DOHH2 (cell line): ENCODE data around the gene LRRC8D.

Experiments
- H3F3A ChIP-seq: fragments of 200-600 bp; sonication (generic), shearing (Covaris generic); 2 replicates; pipeline ENCODE4 v1.6.0; 2016; ENCODE audit warnings: antibody characterized with exemption, mild to moderate bottlenecking; ENCODE audit not compliant: control insufficient read depth, insufficient read depth
- H3K27ac ChIP-seq: fragments of 200-600 bp; sonication (generic); 2 replicates; pipeline ENCODE4 v1.5.1; 2014; ENCODE audit warnings: low read depth, mild to moderate bottlenecking, low read length, moderate library complexity
- H3K27me3 ChIP-seq: fragments of 200-600 bp; sonication (generic); 2 replicates; pipeline ENCODE4 v1.6.1; 2014; ENCODE audit warnings: mild to moderate bottlenecking, low read length, mixed read lengths; ENCODE audit not compliant: control insufficient read depth
- H3K36me3 ChIP-seq: fragments of 200-600 bp; sonication (generic); 2 replicates; pipeline ENCODE4 v1.6.1; 2014; ENCODE audit warnings: mild to moderate bottlenecking, low read length, moderate library complexity, mixed read lengths; ENCODE audit not compliant: control insufficient read depth
- H3K4me1 ChIP-seq: fragments of 200-600 bp; sonication (generic); 2 replicates; pipeline ENCODE4 v1.6.1; 2014; ENCODE audit warnings: mild to moderate bottlenecking, low read length, mixed read lengths; ENCODE audit not compliant: control insufficient read depth
- H3K4me2 ChIP-seq: fragments of 200-600 bp; sonication (generic); 2 replicates; pipeline ENCODE4 v1.6.0; 2014; ENCODE audit warnings: mild to moderate bottlenecking, low read length, moderate library complexity
- H3K4me3 ChIP-seq: fragments of 200-600 bp; sonication (generic); 2 replicates; pipeline ENCODE4 v1.5.1; 2014; ENCODE audit warnings: mild to moderate bottlenecking, low read length, mixed read lengths
- H3K79me2 ChIP-seq: fragments of 200-600 bp; sonication (generic); 2 replicates; pipeline ENCODE4 v1.6.1; 2014; ENCODE audit warnings: mild to moderate bottlenecking, low read length, mixed read lengths; ENCODE audit not compliant: control insufficient read depth
- H3K9me2 ChIP-seq: fragments of 200-600 bp; sonication (generic); replicated peaks from 2 replicates; pipeline ENCODE4 v1.6.1; 2014; ENCODE audit warnings: mild to moderate bottlenecking, low read length, mixed read lengths; ENCODE audit not compliant: control insufficient read depth
- H3K9me3 ChIP-seq: fragments of 200-600 bp; sonication (generic); 2 replicates; pipeline ENCODE4 v1.6.1; 2014; ENCODE audit warnings: antibody characterized with exemption, low read length, mixed read lengths; ENCODE audit not compliant: control insufficient read depth, insufficient read depth
- H4K20me1 ChIP-seq: fragments of 200-600 bp; sonication (generic); 2 replicates; pipeline ENCODE4 v1.6.0; 2014; ENCODE audit warnings: low read depth, mild to moderate bottlenecking, antibody characterized with exemption, low read length, moderate library complexity; ENCODE audit not compliant: control insufficient read depth, insufficient read depth
- EZH2phosphoT487 ChIP-seq: fragments of 200-600 bp; sonication (generic); IDR thresholded peaks from 2 replicates; pipeline ENCODE4 v1.6.1; 2017; ENCODE audit warnings: borderline replicate concordance, mild to moderate bottlenecking, antibody characterized with exemption, low read length, moderate library complexity, mixed read lengths
- TF ChIP-seq, protein P1 (sequence below): fragments of 200-600 bp; sonication (generic); IDR thresholded peaks from one replicate; pipeline ENCODE4 v1.5.1; 2014; ENCODE audit warnings: antibody characterized with exemption, mild to moderate bottlenecking, low read depth, low read length; ENCODE audit not compliant: poor library complexity, severe bottlenecking

The LRRC8D gene

DNA sequence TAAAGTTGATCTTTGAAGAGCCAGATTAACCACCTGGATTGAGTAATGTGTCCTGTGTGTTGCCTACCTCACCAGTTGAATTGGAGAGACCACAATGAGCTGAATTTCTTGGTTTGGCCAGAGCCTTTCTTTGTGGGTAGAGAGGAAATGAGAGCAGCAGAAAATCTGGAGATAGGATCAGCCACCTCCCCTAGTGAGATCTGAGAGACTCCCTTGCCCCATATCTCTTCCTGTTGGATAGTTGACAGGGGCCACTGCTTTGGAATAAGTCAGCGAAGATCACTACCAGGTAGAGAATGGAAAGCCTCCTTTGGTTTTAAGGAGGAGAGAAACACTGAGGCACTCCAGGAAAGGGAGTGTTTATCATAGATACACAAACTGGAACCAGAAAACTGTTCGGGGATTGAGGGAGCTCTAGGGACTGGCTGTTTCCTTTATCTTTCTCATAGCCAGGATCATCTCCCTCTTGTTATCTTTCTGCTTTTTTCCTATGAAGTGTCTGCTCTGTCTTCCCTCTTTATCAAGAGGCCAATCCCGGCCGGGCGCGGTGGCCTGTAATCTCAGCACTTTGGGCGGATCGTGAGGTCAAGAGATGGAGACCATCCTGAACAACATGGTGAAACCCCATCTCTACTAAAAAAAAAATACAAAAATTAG lies 152.8 kb downstream of the LRRC8D start:
- H3K4me1 ChIP-seq = no peaks in the 10 kb centered on the region

DNA sequence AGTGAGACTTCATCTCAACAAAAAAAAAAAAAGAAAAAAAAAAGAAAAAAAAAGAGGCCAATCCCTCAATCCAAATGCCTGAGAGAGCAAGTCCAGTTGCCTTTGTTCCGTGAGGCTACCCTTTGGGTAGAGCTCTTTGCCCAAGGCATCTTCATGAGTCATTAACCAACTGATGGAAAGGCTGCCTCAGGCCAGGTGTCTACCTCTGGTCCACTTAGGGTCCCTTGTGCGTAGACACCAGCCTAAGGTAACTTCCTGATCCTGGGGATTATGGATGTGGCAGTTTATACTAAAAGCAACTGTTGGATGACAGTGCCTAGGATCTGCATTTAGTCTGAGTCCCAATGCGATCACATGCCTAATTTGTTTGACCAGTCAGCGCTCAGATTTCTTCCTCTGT lies 153.4 kb downstream of the LRRC8D start:
- no peaks in the 10 kb centered on the region for H3K9me3 ChIP-seq
- no peaks in the 10 kb centered on the region for H4K20me1 ChIP-seq
- no peak overlapping the region for H3K27ac ChIP-seq
- H3K4me1 ChIP-seq = no peaks in the 10 kb centered on the region
- H3K4me2 ChIP-seq = no peak overlapping the region
- TF ChIP-seq, protein P1, sequence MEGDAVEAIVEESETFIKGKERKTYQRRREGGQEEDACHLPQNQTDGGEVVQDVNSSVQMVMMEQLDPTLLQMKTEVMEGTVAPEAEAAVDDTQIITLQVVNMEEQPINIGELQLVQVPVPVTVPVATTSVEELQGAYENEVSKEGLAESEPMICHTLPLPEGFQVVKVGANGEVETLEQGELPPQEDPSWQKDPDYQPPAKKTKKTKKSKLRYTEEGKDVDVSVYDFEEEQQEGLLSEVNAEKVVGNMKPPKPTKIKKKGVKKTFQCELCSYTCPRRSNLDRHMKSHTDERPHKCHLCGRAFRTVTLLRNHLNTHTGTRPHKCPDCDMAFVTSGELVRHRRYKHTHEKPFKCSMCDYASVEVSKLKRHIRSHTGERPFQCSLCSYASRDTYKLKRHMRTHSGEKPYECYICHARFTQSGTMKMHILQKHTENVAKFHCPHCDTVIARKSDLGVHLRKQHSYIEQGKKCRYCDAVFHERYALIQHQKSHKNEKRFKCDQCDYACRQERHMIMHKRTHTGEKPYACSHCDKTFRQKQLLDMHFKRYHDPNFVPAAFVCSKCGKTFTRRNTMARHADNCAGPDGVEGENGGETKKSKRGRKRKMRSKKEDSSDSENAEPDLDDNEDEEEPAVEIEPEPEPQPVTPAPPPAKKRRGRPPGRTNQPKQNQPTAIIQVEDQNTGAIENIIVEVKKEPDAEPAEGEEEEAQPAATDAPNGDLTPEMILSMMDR = no peak
- no peak for TF ChIP-seq EZH2phosphoT487
- no peaks in the 10 kb centered on the region for H3F3A ChIP-seq
- no peaks in the 10 kb centered on the region for H3K79me2 ChIP-seq
- no peak overlapping the region for H3K4me3 ChIP-seq
- 0 out of 2 replicates have a peak, but pooled peaks cover 3% of the 10 kb centered on the region for H3K27me3 ChIP-seq
- no peaks in the 10 kb centered on the region for H3K9me2 ChIP-seq
- H3K36me3 ChIP-seq = no peaks in the 10 kb centered on the region

More for the DNA sequence above, 152.8 kb downstream of the LRRC8D start:
- Histone ChIP-seq H4K20me1 (no peaks in the 10 kb centered on the region), H3F3A (no peaks in the 10 kb centered on the region), H3K4me3 (no peak overlapping the region), H3K27ac (no peak overlapping the region), H3K9me3 (no peaks in the 10 kb centered on the region), H3K27me3 (0 out of 2 replicates have a peak, but pooled peaks cover 3% of the 10 kb centered on the region), H3K9me2 (no peaks in the 10 kb centered on the region), H3K36me3 (no peaks in the 10 kb centered on the region), H3K4me2 (no peak overlapping the region), H3K79me2 (no peaks in the 10 kb centered on the region)
- TF ChIP-seq, protein P1 = no peak

DNA sequence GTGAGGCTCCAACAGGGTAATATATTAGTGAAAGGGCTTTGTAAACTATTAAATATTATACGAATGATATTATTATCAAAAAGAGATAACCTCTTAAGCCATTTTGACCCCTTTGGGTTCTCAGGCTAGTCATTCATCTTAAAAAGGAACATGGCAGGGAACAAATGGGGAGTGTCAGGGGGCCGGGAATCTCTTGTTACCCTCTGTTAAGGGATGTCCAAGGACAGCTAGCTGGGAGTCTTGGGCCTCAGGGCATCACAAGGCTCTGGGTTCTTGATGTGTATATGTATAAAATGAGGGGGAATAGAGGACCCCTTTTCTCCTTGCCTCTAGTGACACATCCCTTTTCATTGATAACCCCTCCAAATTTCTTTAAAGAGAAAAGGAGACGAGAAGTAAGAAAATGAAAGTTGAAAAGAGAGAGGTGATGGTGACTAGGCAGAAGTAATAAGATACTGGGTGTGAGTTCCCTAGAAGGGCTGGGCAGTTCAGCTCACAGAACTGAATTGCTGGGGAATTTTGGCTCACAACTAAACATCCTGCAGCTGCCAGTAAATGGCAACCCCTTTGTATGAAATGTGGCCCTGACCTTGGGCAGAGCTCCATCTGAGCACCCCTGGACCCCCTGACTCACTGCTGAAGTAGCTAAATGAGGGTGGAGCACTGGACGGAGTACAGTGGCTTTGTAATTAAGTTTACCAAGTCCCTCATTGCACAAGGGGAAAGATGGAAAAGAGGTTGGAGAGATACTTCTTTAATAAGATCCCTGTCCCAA lies 154.1 kb downstream of the LRRC8D start:
- H3K27ac ChIP-seq = no peak overlapping the region

More for the DNA sequence above, 154.1 kb downstream of the LRRC8D start:
- no peak overlapping the region for H3K4me3 ChIP-seq
- H3K36me3 ChIP-seq = no peaks in the 10 kb centered on the region
- H3K27me3 ChIP-seq = 0 out of 2 replicates have a peak, but pooled peaks cover 3% of the 10 kb centered on the region
- no peaks in the 10 kb centered on the region for H3K9me3 ChIP-seq
- H3K4me2 ChIP-seq = no peak overlapping the region
- H3K9me2 ChIP-seq = no peaks in the 10 kb centered on the region
- H3F3A ChIP-seq = no peaks in the 10 kb centered on the region
- H3K79me2 ChIP-seq = no peaks in the 10 kb centered on the region
- H4K20me1 ChIP-seq = no peaks in the 10 kb centered on the region
- H3K4me1 ChIP-seq = no peaks in the 10 kb centered on the region
- TF ChIP-seq EZH2phosphoT487 = no peak
- TF ChIP-seq, protein P1 = no peak
